Measurements from ENCODE around the gene KIF4A. TPM values are rescaled to one million over a fixed set of nuclear protein-coding genes. Genes with fewer than 3 reads are reported as not detected.

KIF4A gene
- polyA plus RNA-seq, 1 donor (not counting 4 experiments of a cell fraction or from before 2014, with no cell fraction given), result 7.1 TPM

DNA sequence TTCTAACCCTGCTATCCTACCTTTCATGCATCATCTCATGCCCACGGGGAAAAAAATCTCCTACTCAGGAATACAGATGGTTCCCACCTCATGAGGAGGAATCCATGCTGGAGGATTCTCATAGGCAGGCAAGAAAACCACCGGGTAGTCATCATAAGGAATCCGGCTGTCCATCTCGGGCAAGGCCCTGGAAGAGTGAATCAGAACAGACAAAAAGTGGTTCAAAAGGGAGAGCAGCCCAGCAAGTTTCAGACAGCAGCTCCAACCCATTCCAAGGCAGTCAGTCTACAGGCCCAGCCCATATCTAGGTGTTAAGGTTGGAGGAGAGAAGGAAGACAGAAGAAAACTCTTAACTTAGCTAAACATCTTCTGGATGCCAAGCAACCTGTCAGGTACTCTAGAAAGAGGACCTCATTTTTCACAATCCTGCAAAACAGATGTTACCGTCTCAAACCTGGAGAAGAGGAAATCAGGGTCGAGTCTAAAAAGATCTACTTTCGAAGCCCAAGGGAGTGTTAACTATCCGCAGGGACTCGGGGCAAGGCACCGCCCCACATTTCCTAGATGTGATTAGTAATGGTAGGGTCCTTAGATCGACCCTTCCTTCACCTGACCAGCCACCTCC lies 624 bp upstream of the KIF4A start:
- peak overlapping the region; percentile 76 for H3K9ac ChIP-seq (ENCODE audit: control insufficient read depth, extremely low read depth, insufficient read depth, low read length)
- no peak for DNase-seq (ENCODE audit: low read depth, low spot score)
- H3K9me3 ChIP-seq (ENCODE audit: control insufficient read depth, low read depth, low read length), result no peaks in the 10 kb centered on the region
- dilution Hi-C loops (cut with MboI; ENCODE audit: extremely low pct_ligation_motif_present, low sequenced_read_pairs), result no loop called here
- peak overlapping the region; percentile 81 for H2AFZ ChIP-seq (ENCODE audit: control insufficient read depth, low read length)
- H3K36me3 ChIP-seq (ENCODE audit: control insufficient read depth in 2 of 2, extremely low read depth in 1 of 2, insufficient read depth in 2 of 2, low read length in 2 of 2), result peaks cover 0 to 4% of the 10 kb centered on the region in 2 experiments
- H3K4me1 ChIP-seq (ENCODE audit: control insufficient read depth, extremely low read depth, insufficient read depth, low read length), result peaks cover 15% of the 10 kb centered on the region
- H3K4me2 ChIP-seq (ENCODE audit: control insufficient read depth, extremely low read depth, insufficient read depth, low read depth, low read length), result peak overlapping the region; percentile 82
- no peaks in the 10 kb centered on the region for H3K9me1 ChIP-seq (ENCODE audit: control insufficient read depth, extremely low read depth, insufficient read depth, low read length)
- TF ChIP-seq, protein P1, sequence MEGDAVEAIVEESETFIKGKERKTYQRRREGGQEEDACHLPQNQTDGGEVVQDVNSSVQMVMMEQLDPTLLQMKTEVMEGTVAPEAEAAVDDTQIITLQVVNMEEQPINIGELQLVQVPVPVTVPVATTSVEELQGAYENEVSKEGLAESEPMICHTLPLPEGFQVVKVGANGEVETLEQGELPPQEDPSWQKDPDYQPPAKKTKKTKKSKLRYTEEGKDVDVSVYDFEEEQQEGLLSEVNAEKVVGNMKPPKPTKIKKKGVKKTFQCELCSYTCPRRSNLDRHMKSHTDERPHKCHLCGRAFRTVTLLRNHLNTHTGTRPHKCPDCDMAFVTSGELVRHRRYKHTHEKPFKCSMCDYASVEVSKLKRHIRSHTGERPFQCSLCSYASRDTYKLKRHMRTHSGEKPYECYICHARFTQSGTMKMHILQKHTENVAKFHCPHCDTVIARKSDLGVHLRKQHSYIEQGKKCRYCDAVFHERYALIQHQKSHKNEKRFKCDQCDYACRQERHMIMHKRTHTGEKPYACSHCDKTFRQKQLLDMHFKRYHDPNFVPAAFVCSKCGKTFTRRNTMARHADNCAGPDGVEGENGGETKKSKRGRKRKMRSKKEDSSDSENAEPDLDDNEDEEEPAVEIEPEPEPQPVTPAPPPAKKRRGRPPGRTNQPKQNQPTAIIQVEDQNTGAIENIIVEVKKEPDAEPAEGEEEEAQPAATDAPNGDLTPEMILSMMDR (optimal IDR thresholded peaks at IDR 0.05 in 1 of 3, IDR thresholded peaks at IDR 0.05 in 1 of 3, conservative IDR thresholded peaks at IDR 0.05 in 1 of 3; ENCODE audit: extremely low read depth in 1 of 3, insufficient read depth in 2 of 3, low read length in 3 of 3), result no peak
- no peak for TF ChIP-seq EZH2 (IDR thresholded peaks at IDR 0.05; ENCODE audit: low read length)
- H3K79me2 ChIP-seq (ENCODE audit: control insufficient read depth, insufficient read depth, low read length), result peaks cover 14% of the 10 kb centered on the region
- H3K27me3 ChIP-seq (ENCODE audit: control insufficient read depth, extremely low read depth, insufficient read depth, low read length), result no peaks in the 10 kb centered on the region
- no peaks in the 10 kb centered on the region for H4K20me1 ChIP-seq (ENCODE audit: control insufficient read depth, extremely low read depth, insufficient read depth, low read length)
- no peak for FAIRE-seq
- peak overlapping the region; percentile 52 for H3K27ac ChIP-seq (ENCODE audit: control insufficient read depth, insufficient read depth, low read length)
- peak overlapping the region; percentile 48 to 82 (median 77) for H3K4me3 ChIP-seq (ENCODE audit: control insufficient read depth in 2 of 3, extremely low read depth in 1 of 3, insufficient read depth in 2 of 3, low read depth in 1 of 3, low read length in 3 of 3)

DNA sequence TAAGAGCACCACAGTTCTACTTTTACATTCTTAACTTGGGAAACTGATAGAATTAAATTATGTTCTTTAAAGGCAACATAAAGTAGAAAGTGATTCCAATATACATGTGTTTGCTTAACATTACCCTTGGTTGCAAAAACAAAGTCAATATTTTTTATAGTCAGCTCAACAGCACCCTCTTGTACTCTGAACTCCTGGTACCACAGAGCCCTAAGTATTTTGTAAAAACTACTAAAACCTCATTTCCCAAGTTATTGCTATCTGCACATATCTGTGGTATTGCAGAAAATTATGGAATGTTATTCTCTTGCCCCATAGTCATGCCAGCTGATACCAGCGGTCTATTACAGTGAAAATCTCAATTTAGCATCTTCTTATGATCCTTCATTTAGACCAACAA lies 2.9 kb downstream of the KIF4A start:
- dilution Hi-C loops (cut with MboI; ENCODE audit: extremely low pct_ligation_motif_present, low sequenced_read_pairs), result no loop called here
- no peak for FAIRE-seq

More for the DNA sequence above, 2.9 kb downstream of the KIF4A start:
- Histone ChIP-seq H3K4me3 (ENCODE audit: control insufficient read depth in 2 of 3, extremely low read depth in 1 of 3, insufficient read depth in 2 of 3, low read depth in 1 of 3, low read length in 3 of 3) (no peak overlapping the region), H3K9ac (ENCODE audit: control insufficient read depth, extremely low read depth, insufficient read depth, low read length) (no peak overlapping the region), H3K27me3 (ENCODE audit: control insufficient read depth, extremely low read depth, insufficient read depth, low read length) (no peaks in the 10 kb centered on the region), H3K79me2 (ENCODE audit: control insufficient read depth, insufficient read depth, low read length) (peaks cover 14% of the 10 kb centered on the region), H3K36me3 (ENCODE audit: control insufficient read depth in 2 of 2, extremely low read depth in 1 of 2, insufficient read depth in 2 of 2, low read length in 2 of 2) (no peaks in the 10 kb centered on the region), H3K9me3 (ENCODE audit: control insufficient read depth, low read depth, low read length) (no peaks in the 10 kb centered on the region), H4K20me1 (ENCODE audit: control insufficient read depth, extremely low read depth, insufficient read depth, low read length) (no peaks in the 10 kb centered on the region), H2AFZ (ENCODE audit: control insufficient read depth, low read length) (no peak overlapping the region), H3K4me2 (ENCODE audit: control insufficient read depth, extremely low read depth, insufficient read depth, low read depth, low read length) (no peak overlapping the region), H3K9me1 (ENCODE audit: control insufficient read depth, extremely low read depth, insufficient read depth, low read length) (no peaks in the 10 kb centered on the region), H3K4me1 (ENCODE audit: control insufficient read depth, extremely low read depth, insufficient read depth, low read length) (peaks cover 15% of the 10 kb centered on the region), H3K27ac (ENCODE audit: control insufficient read depth, insufficient read depth, low read length) (no peak overlapping the region)
- no peak for DNase-seq (ENCODE audit: low read depth, low spot score)
- no peak for TF ChIP-seq EZH2 (IDR thresholded peaks at IDR 0.05; ENCODE audit: low read length)
- TF ChIP-seq, protein P1 (optimal IDR thresholded peaks at IDR 0.05 in 1 of 3, IDR thresholded peaks at IDR 0.05 in 1 of 3, conservative IDR thresholded peaks at IDR 0.05 in 1 of 3; ENCODE audit: extremely low read depth in 1 of 3, insufficient read depth in 2 of 3, low read length in 3 of 3), result no peak
